ENCODE results near the gene DGKG. TPM values are rescaled to one million over a fixed set of nuclear protein-coding genes. Genes with fewer than 3 reads are reported as not detected.

The DGKG gene
- total and polyA plus RNA-seq, 12 donors: 7.2 to 75.7 (median 41.4) TPM

GRCh38 chr3:186236357-186237020, 125.5 kb downstream of the DGKG start:
- Histone ChIP-seq H3K4me1 (peaks cover 0 to 42% (median 20%) of the 10 kb centered on the region in 9 donors), H3K9me3 (no peaks in the 10 kb centered on the region), H3K27ac (peak overlapping the region; percentile 12 to 79 (median 69))

DNA sequence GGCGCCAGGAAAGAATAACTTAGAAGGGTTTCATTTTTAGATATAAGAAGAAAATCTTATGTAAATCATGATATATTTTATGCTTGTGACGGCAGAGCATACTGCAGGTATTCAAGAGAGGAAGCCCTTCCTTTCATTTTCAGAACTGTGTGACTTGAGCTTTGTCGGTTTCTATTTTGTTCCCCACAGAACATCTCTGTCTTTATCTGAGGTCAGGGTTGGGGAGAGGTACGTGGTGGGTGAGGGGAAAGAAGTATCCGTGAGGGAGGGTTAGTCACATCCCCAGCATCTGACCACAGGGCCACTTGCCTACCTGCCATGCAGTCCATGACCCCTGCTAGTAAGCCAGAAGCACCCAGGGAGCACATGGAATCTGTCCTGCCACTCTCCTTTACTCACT, 126.5 kb downstream of the DGKG start:
- 58 to 62% methylated on average over 5 of the region's 5 CpGs for WGBS, 2 donors
- Histone ChIP-seq H3K4me1 (peaks cover 0 to 42% (median 20%) of the 10 kb centered on the region in 9 donors), H3K27me3 (no peaks in the 10 kb centered on the region), H3K36me3 (peaks cover 0 to 5% (median 0%) of the 10 kb centered on the region in 9 donors), H3K27ac (peak overlapping the region in 7 of 10 donors; percentile 12 to 79 (median 69)), H3K4me3 (no peak overlapping the region), H3K9me3 (no peaks in the 10 kb centered on the region)
- DNase-seq (no peak), ATAC-seq (no peak)
- intact Hi-C loops (cut with DNase I): no loop called here
- TF ChIP-seq CTCF (IDR thresholded peaks at IDR 0.05): no peak

More at GRCh38 chr3:186236357-186237020, 125.5 kb downstream of the DGKG start:
- intact Hi-C loops (cut with DNase I): loop anchor here in 1 of 10 donors (2.0 kb wide), 1 partner anchor 16 kb away; no protein-coding TSS in a partner anchor
- WGBS, 2 donors: 49 to 63% methylated on average over 6 of the region's 6 CpGs
- Histone ChIP-seq H3K4me3 (no peak overlapping the region), H3K27me3 (no peaks in the 10 kb centered on the region), H3K36me3 (peaks cover 0 to 6% (median 0%) of the 10 kb centered on the region in 9 donors)
- DNase-seq (no peak), ATAC-seq (peak; percentile 41 to 90 (median 70))
- no peak for TF ChIP-seq CTCF (IDR thresholded peaks at IDR 0.05)

DNA sequence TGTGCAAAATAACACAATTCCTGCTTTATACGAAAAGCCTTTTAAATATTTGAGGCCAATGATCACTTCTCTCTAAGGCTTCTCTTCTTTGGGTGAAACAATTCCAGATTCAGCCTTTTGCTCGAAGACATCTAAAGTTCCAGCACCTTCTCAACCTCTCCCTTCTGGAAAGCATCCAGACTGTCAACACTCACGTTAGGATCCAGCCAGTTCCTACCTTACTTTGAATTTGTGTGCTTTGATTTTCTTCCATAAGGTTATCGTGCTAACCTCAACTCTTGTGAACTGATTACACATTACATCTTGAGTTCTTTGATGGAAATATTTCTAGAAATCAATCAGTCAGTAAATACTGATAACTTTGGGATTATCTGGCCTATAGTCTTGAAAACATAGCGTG, 127.9 kb downstream of the DGKG start:
- intact Hi-C loops (cut with DNase I): no loop called here

GRCh38 chr3:186226482-186226881, 135.6 kb downstream of the DGKG start:
- ATAC-seq: no peak
- Histone ChIP-seq H3K4me3 (no peak overlapping the region), H3K4me1 (peaks cover 0 to 9% (median 3%) of the 10 kb centered on the region in 9 donors), H3K27ac (no peak overlapping the region), H3K9me3 (no peaks in the 10 kb centered on the region), H3K27me3 (peaks cover 0 to 6% (median 0%) of the 10 kb centered on the region in 7 donors), H3K36me3 (no peaks in the 10 kb centered on the region)
- no peak for DNase-seq
- intact Hi-C loops (cut with DNase I): no loop called here
- no peak for TF ChIP-seq CTCF (IDR thresholded peaks at IDR 0.05)
- 93 to 98% methylated on average over 2 of the region's 2 CpGs for WGBS, 2 donors

More for the DNA sequence above, 127.9 kb downstream of the DGKG start:
- no peaks in the 10 kb centered on the region for H3K27me3 ChIP-seq
- H3K9me3 ChIP-seq: no peaks in the 10 kb centered on the region
- WGBS, 2 donors: 54 to 61% methylated on average over 5 of the region's 5 CpGs
- ATAC-seq (no peak), DNase-seq (no peak)
- H3K36me3 ChIP-seq: no peaks in the 10 kb centered on the region
- TF ChIP-seq CTCF (IDR thresholded peaks at IDR 0.05): no peak
- no peak overlapping the region for H3K27ac ChIP-seq
- peaks cover 0 to 34% (median 18%) of the 10 kb centered on the region in 9 donors for H3K4me1 ChIP-seq
- H3K4me3 ChIP-seq: no peak overlapping the region

All from heart right ventricle (tissue), 16 donors.